Smooth muscle cell (in vitro differentiated cells): ENCODE data around the gene MMP20. TPM values are rescaled to one million over a fixed set of nuclear protein-coding genes. Genes with fewer than 3 reads are reported as not detected.
A peak's percentile ranks its signal among the peaks of the same experiment; 100 is the strongest.

Source experiments
- DNase-seq: peaks from one replicate; lab custom pipeline; 2025; ENCODE audit not compliant: unreplicated experiment; lab: John Stamatoyannopoulos, UW
- H2AFZ ChIP-seq: fragments of 200-600 bp; sonication (generic); 2 replicates; pipeline ENCODE4 v1.6.0; 2016; ENCODE audit warnings: antibody characterized with exemption, low read depth, mild to moderate bottlenecking
- H3F3A ChIP-seq: fragments of 200-600 bp; sonication (generic); 2 replicates; pipeline ENCODE4 v1.6.0; 2017; ENCODE audit warnings: antibody characterized with exemption, low read depth
- H3K27ac ChIP-seq: fragments of 200-600 bp; sonication (generic); 2 replicates; pipeline ENCODE4 v1.5.1; 2016; ENCODE audit warnings: low read depth, mild to moderate bottlenecking
- H3K27me3 ChIP-seq: fragments of 200-600 bp; sonication (generic); 2 replicates; pipeline ENCODE4 v1.6.1; 2016; ENCODE audit warnings: low read depth, mild to moderate bottlenecking
- H3K36me3 ChIP-seq: fragments of 200-600 bp; sonication (generic); 2 replicates; pipeline ENCODE4 v1.5.1; 2016; ENCODE audit warnings: low read depth
- H3K4me1 ChIP-seq: fragments of 200-600 bp; sonication (generic); 2 replicates; pipeline ENCODE4 v1.5.1; 2016; ENCODE audit warnings: low read depth
- H3K4me2 ChIP-seq: fragments of 200-600 bp; sonication (generic); 2 replicates; pipeline ENCODE4 v1.6.0; 2016; ENCODE audit warnings: mild to moderate bottlenecking
- H3K4me3 ChIP-seq: fragments of 200-600 bp; sonication (generic); 2 replicates; pipeline ENCODE4 v1.5.1; 2016; ENCODE audit warnings: mild to moderate bottlenecking
- H3K79me2 ChIP-seq: fragments of 200-600 bp; sonication (generic); 2 replicates; pipeline ENCODE4 v1.6.0; 2016; ENCODE audit warnings: low read depth, mild to moderate bottlenecking
- H3K9ac ChIP-seq: fragments of 200-600 bp; sonication (generic); 2 replicates; pipeline ENCODE4 v1.6.0; 2016; ENCODE audit warnings: low read depth
- H3K9me3 ChIP-seq: fragments of 200-600 bp; sonication (generic); replicated peaks from 2 replicates; pipeline ENCODE4 v1.5.1; 2016; ENCODE audit warnings: low read depth
- H4K20me1 ChIP-seq: fragments of 200-600 bp; sonication (generic); 2 replicates; pipeline ENCODE4 v1.6.0; 2016; ENCODE audit warnings: low read depth
- CTCF ChIP-seq: fragments of 200-600 bp; sonication (generic); IDR thresholded peaks from 2 replicates; pipeline ENCODE4 v1.5.1; 2017; ENCODE audit warnings: borderline replicate concordance, mild to moderate bottlenecking, antibody characterized with exemption; ENCODE audit not compliant: insufficient read depth, poor library complexity, severe bottlenecking
- WGBS: methylation state at CpG from one replicate; pipeline ENCODE4 v1.1.7; 2016; ENCODE audit warnings: low lambda C conversion rate; 5-methylcytosine and 5-hydroxymethylcytosine counted together
- polyA plus RNA-seq: library from polyadenylated mRNA; unstranded; fragments of >200 nt; fragmentation: Nextera tagmentation; extraction: Ambion mirVana; gene quantifications from 2 replicates; pipeline ENCODE4 v1.2.1, GENCODE V29; 2016
- total RNA-seq: library from RNA; depleted of rRNA; stranded (reverse); fragments of >200 nt; gene quantifications from 2 replicates; pipeline ENCODE4 v1.2.3, GENCODE V29; 2014

MMP20 gene
- total and polyA plus RNA-seq, 2 experiments from 2014 or later, result 0.49 to 0.87 TPM

GRCh38 chr11:102566112-102566511 is 59.0 kb downstream of the MMP20 start:
- H3K4me3 ChIP-seq, result no peak overlapping the region
- no peak for DNase-seq
- no peaks in the 10 kb centered on the region for H3K79me2 ChIP-seq
- H3K36me3 ChIP-seq, result no peaks in the 10 kb centered on the region
- no peak overlapping the region for H2AFZ ChIP-seq
- TF ChIP-seq CTCF, result no peak
- H3K9me3 ChIP-seq, result no peaks in the 10 kb centered on the region
- H3K9ac ChIP-seq, result no peak overlapping the region
- no peaks in the 10 kb centered on the region for H3K27me3 ChIP-seq
- peaks cover 3% of the 10 kb centered on the region for H3F3A ChIP-seq
- no peaks in the 10 kb centered on the region for H3K4me1 ChIP-seq
- no peak overlapping the region for H3K4me2 ChIP-seq
- no peaks in the 10 kb centered on the region for H4K20me1 ChIP-seq
- 76% methylated on average over 1 of the region's 1 CpG for WGBS
- H3K27ac ChIP-seq, result no peak overlapping the region

- DNase-seq, result no peak
- TF ChIP-seq CTCF, result no peak
- Histone ChIP-seq H4K20me1 (no peaks in the 10 kb centered on the region), H3K36me3 (no peaks in the 10 kb centered on the region), H3K27me3 (no peaks in the 10 kb centered on the region), H3K27ac (peak overlapping the region; percentile 76), H2AFZ (no peak overlapping the region), H3K4me1 (no peaks in the 10 kb centered on the region), H3K4me2 (no peak overlapping the region), H3K9ac (peak overlapping the region; percentile 25), H3K4me3 (no peak overlapping the region), H3F3A (peaks cover 3% of the 10 kb centered on the region), H3K79me2 (no peaks in the 10 kb centered on the region), H3K9me3 (no peaks in the 10 kb centered on the region)
- 47% methylated on average over 2 of the region's 2 CpGs for WGBS
Observed at GRCh38 chr11:102564110-102564509, 61.0 kb downstream of the MMP20 start.

- Histone ChIP-seq H3K4me2 (peak overlapping the region; percentile 81), H2AFZ (no peak overlapping the region), H3K79me2 (no peaks in the 10 kb centered on the region), H3K4me1 (no peaks in the 10 kb centered on the region), H3K4me3 (no peak overlapping the region), H3K36me3 (no peaks in the 10 kb centered on the region), H3K27me3 (no peaks in the 10 kb centered on the region), H3K9ac (no peak overlapping the region), H4K20me1 (no peaks in the 10 kb centered on the region), H3F3A (peaks cover 3% of the 10 kb centered on the region), H3K27ac (no peak overlapping the region), H3K9me3 (no peaks in the 10 kb centered on the region)
- no peak for DNase-seq
- no peak for TF ChIP-seq CTCF
Observed at GRCh38 chr11:102561636-102562035, 63.5 kb downstream of the MMP20 start.

GRCh38 chr11:102560555-102561011 is 64.5 kb downstream of the MMP20 start:
- Histone ChIP-seq H3K27ac (peak overlapping the region; percentile 57), H3K27me3 (no peaks in the 10 kb centered on the region), H4K20me1 (no peaks in the 10 kb centered on the region), H3K9ac (no peak overlapping the region), H3K9me3 (no peaks in the 10 kb centered on the region), H3K36me3 (no peaks in the 10 kb centered on the region), H3K4me1 (no peaks in the 10 kb centered on the region), H2AFZ (peak overlapping the region; percentile 61), H3K4me2 (peak overlapping the region; percentile 81), H3F3A (peaks cover 3% of the 10 kb centered on the region), H3K79me2 (no peaks in the 10 kb centered on the region), H3K4me3 (peak overlapping the region; percentile 30)
- no peak for TF ChIP-seq CTCF
- no peak for DNase-seq
- WGBS, result 26% methylated on average over 6 of the region's 6 CpGs
